ENCODE measurements around the gene ZNF205.

Gene ZNF205

GRCh38 chr16:3155181-3155580 lies 42.8 kb downstream of the ZNF205 start:
- H3K4me1 ChIP-seq (ENCODE audit: insufficient read depth, low read length, severe bottlenecking): peaks cover 37% of the 10 kb centered on the region
- no peak overlapping the region for H3K4me3 ChIP-seq (ENCODE audit: low read depth, low read length, poor library complexity, severe bottlenecking)
- peaks cover 8% of the 10 kb centered on the region; the same call in 1 of the 2 replicates for H3F3A ChIP-seq (ENCODE audit: insufficient read depth, low read length)
- no peak overlapping the region for H2AFZ ChIP-seq (ENCODE audit: low read length)
- no peaks in the 10 kb centered on the region for H3K79me2 ChIP-seq (ENCODE audit: insufficient read depth, low read length)
- no peaks in the 10 kb centered on the region for H3K27me3 ChIP-seq (ENCODE audit: insufficient read depth, low read length)
- no peak for TF ChIP-seq EZH2 (IDR thresholded peaks at IDR 0.05; ENCODE audit: borderline replicate concordance, low read length)
- TF ChIP-seq CTCF (IDR thresholded peaks at IDR 0.05; ENCODE audit: low read length): no peak
- H3K9me3 ChIP-seq (ENCODE audit: low read length): no peaks in the 10 kb centered on the region
- H4K20me1 ChIP-seq (ENCODE audit: insufficient read depth, low read length): no peaks in the 10 kb centered on the region
- H3K4me2 ChIP-seq (ENCODE audit: low read length): no peak overlapping the region
- H3K9ac ChIP-seq (ENCODE audit: low read length): no peak overlapping the region
- no peaks in the 10 kb centered on the region for H3K9me2 ChIP-seq (ENCODE audit: low read depth, low read length)
- H3K36me3 ChIP-seq (ENCODE audit: insufficient read depth, low read length): no peaks in the 10 kb centered on the region
- H3K27ac ChIP-seq (ENCODE audit: low read depth, low read length, poor library complexity, severe bottlenecking): no peak overlapping the region

- Histone ChIP-seq H3K4me3 (ENCODE audit: low read depth, low read length, poor library complexity, severe bottlenecking) (no peak overlapping the region), H4K20me1 (ENCODE audit: insufficient read depth, low read length) (no peaks in the 10 kb centered on the region), H3K9ac (ENCODE audit: low read length) (no peak overlapping the region), H2AFZ (ENCODE audit: low read length) (no peak overlapping the region), H3K4me2 (ENCODE audit: low read length) (no peak overlapping the region), H3K27ac (ENCODE audit: low read depth, low read length, poor library complexity, severe bottlenecking) (no peak overlapping the region), H3K9me2 (ENCODE audit: low read depth, low read length) (no peaks in the 10 kb centered on the region), H3K36me3 (ENCODE audit: insufficient read depth, low read length) (no peaks in the 10 kb centered on the region), H3K9me3 (ENCODE audit: low read length) (no peaks in the 10 kb centered on the region), H3K79me2 (ENCODE audit: insufficient read depth, low read length) (no peaks in the 10 kb centered on the region), H3K4me1 (ENCODE audit: insufficient read depth, low read length, severe bottlenecking) (peaks cover 33% of the 10 kb centered on the region), H3F3A (ENCODE audit: insufficient read depth, low read length) (peaks cover 8% of the 10 kb centered on the region; the same call in 1 of the 2 replicates), H3K27me3 (ENCODE audit: insufficient read depth, low read length) (no peaks in the 10 kb centered on the region)
- TF ChIP-seq CTCF (IDR thresholded peaks at IDR 0.05; ENCODE audit: low read length) (no peak), EZH2 (IDR thresholded peaks at IDR 0.05; ENCODE audit: borderline replicate concordance, low read length) (no peak)
These were observed 43.6 kb downstream of the ZNF205 start for GRCh38 chr16:3155972-3156371.

GRCh38 chr16:3157229-3158025 lies 45.0 kb downstream of the ZNF205 start:
- Histone ChIP-seq H3K9me2 (ENCODE audit: low read depth, low read length) (no peaks in the 10 kb centered on the region), H3K4me2 (ENCODE audit: low read length) (peak overlapping the region; percentile 76), H3K27ac (ENCODE audit: low read depth, low read length, poor library complexity, severe bottlenecking) (no peak overlapping the region), H3K36me3 (ENCODE audit: insufficient read depth, low read length) (no peaks in the 10 kb centered on the region), H3K79me2 (ENCODE audit: insufficient read depth, low read length) (no peaks in the 10 kb centered on the region), H3K9me3 (ENCODE audit: low read length) (no peaks in the 10 kb centered on the region), H3K27me3 (ENCODE audit: insufficient read depth, low read length) (no peaks in the 10 kb centered on the region), H3F3A (ENCODE audit: insufficient read depth, low read length) (peaks cover 8% of the 10 kb centered on the region; the same call in 1 of the 2 replicates), H3K4me1 (ENCODE audit: insufficient read depth, low read length, severe bottlenecking) (peaks cover 31% of the 10 kb centered on the region), H3K4me3 (ENCODE audit: low read depth, low read length, poor library complexity, severe bottlenecking) (peak overlapping the region; percentile 81), H4K20me1 (ENCODE audit: insufficient read depth, low read length) (no peaks in the 10 kb centered on the region), H2AFZ (ENCODE audit: low read length) (no peak overlapping the region), H3K9ac (ENCODE audit: low read length) (peak overlapping the region; percentile 66; the same call in 1 of the 2 replicates)
- no peak for TF ChIP-seq CTCF (IDR thresholded peaks at IDR 0.05; ENCODE audit: low read length)
- TF ChIP-seq EZH2 (IDR thresholded peaks at IDR 0.05; ENCODE audit: borderline replicate concordance, low read length): no peak
